GM18507 (cell line): ENCODE results near the gene ATP8A2.
"Not testable (repeated sequence)": the region's sequence is repeated elsewhere in the genome, so short reads cannot be mapped to it uniquely, and the experiment has no call there.

Source experiments
- DNase-seq: peaks from one replicate; pipeline ENCODE4 v3.0.0; 2011; ENCODE audit warnings: low read depth; ENCODE audit not compliant: insufficient read length; ENCODE audit errors: extremely low spot score
- FAIRE-seq: peaks from 2 replicates; lab custom pipeline; 2011; peaks lifted over from hg19 to GRCh38; lab: Jason Lieb, UNC

Gene ATP8A2

GRCh38 chr13:25772534-25772933 lies 400.8 kb downstream of the ATP8A2 start:
- not testable (repeated sequence) for FAIRE-seq, DNase-seq

GRCh38 chr13:25774056-25774455 lies 402.3 kb downstream of the ATP8A2 start:
- DNase-seq, FAIRE-seq: not testable (repeated sequence)

GRCh38 chr13:25775275-25775674 lies 403.5 kb downstream of the ATP8A2 start:
- DNase-seq (no peak), FAIRE-seq (no peak)

GRCh38 chr13:25775986-25776385 lies 404.2 kb downstream of the ATP8A2 start:
- FAIRE-seq: no peak
- DNase-seq: no peak

GRCh38 chr13:25776722-25777121 lies 404.9 kb downstream of the ATP8A2 start:
- DNase-seq: no peak
- FAIRE-seq: no peak

GRCh38 chr13:25777509-25777908 lies 405.7 kb downstream of the ATP8A2 start:
- FAIRE-seq: no peak
- DNase-seq: no peak

GRCh38 chr13:25778365-25778764 lies 406.6 kb downstream of the ATP8A2 start:
- DNase-seq (no peak), FAIRE-seq (peak; percentile 60)

GRCh38 chr13:25778808-25779305 lies 407.1 kb downstream of the ATP8A2 start:
- no peak for FAIRE-seq
- DNase-seq: no peak

GRCh38 chr13:25783076-25783475 lies 411.3 kb downstream of the ATP8A2 start:
- no peak for DNase-seq
- FAIRE-seq: no peak

GRCh38 chr13:25783601-25784024 lies 411.8 kb downstream of the ATP8A2 start:
- no peak for DNase-seq
- FAIRE-seq: no peak

GRCh38 chr13:25784119-25784518 lies 412.3 kb downstream of the ATP8A2 start:
- DNase-seq (no peak), FAIRE-seq (no peak)

- not testable (repeated sequence) for DNase-seq, FAIRE-seq
Observed at GRCh38 chr13:25790137-25790536, 418.4 kb downstream of the ATP8A2 start.

GRCh38 chr13:25795277-25795676 lies 423.5 kb downstream of the ATP8A2 start:
- no peak for DNase-seq
- no peak for FAIRE-seq

GRCh38 chr13:25796474-25796873 lies 424.7 kb downstream of the ATP8A2 start:
- FAIRE-seq (no peak), DNase-seq (no peak)

GRCh38 chr13:25798998-25799397 lies 427.2 kb downstream of the ATP8A2 start:
- no peak for FAIRE-seq
- DNase-seq: no peak

- DNase-seq: no peak
- FAIRE-seq: no peak
Observed at GRCh38 chr13:25800523-25800922, 428.7 kb downstream of the ATP8A2 start.

GRCh38 chr13:25802579-25802978 lies 430.8 kb downstream of the ATP8A2 start:
- FAIRE-seq: no peak

GRCh38 chr13:25803641-25804040 lies 431.9 kb downstream of the ATP8A2 start:
- no peak for FAIRE-seq

More at GRCh38 chr13:25802579-25802978, 430.8 kb downstream of the ATP8A2 start:
- DNase-seq: no peak

GRCh38 chr13:25806264-25806974 lies 434.6 kb downstream of the ATP8A2 start:
- peak; percentile 2 for DNase-seq
- peak; percentile 58 for FAIRE-seq

More at GRCh38 chr13:25803641-25804040, 431.9 kb downstream of the ATP8A2 start:
- no peak for DNase-seq

- FAIRE-seq: no peak
- DNase-seq: no peak
Observed at GRCh38 chr13:25807562-25807961, 435.8 kb downstream of the ATP8A2 start.

- no peak for FAIRE-seq
- no peak for DNase-seq
Observed at GRCh38 chr13:25811506-25811905, 439.7 kb downstream of the ATP8A2 start.
